K562 (cell line): ENCODE data around the gene DIP2C. TPM values are rescaled to one million over a fixed set of nuclear protein-coding genes. Genes with fewer than 3 reads are reported as not detected.

Experiments used
- ATAC-seq: fragments of 200-7000 bp; cut with Tn5 transposase; 3 replicates; pipeline ENCODE4 v1.9.1; 2020; ENCODE audit warnings: moderate library complexity
- BruUV-seq: library from RNA; stranded (reverse); fragments of 400-500 nt; replicated peaks from 2 replicates; lab custom pipeline; 2021; lab: Mats Ljungman, UMichigan
- CTCF ChIA-PET: fragments of 300-600 bp; formaldehyde crosslinking; extraction: SDS; loops from one replicate; lab custom pipeline; 2021; ENCODE audit warnings: low intra/inter-chr PET ratio; lab: Yijun Ruan, JAX
- POLR2A ChIA-PET: fragments of 300-600, 350-650 bp; sonication (Branson Sonifier 250); formaldehyde crosslinking; extraction: SDS; loops from one replicate; lab custom pipeline; 2021; ENCODE audit warnings: antibody characterized with exemption, inconsistent platforms; lab: Yijun Ruan, JAX
- DNase-seq, 4 experiments: peaks; one replicate each; pipeline versions ENCODE4 v3.0.0 to v3.0.0-alpha.2; 2011 to 2018; ENCODE audit warnings: low spot score in 3 of 4, mixed read lengths in 3 of 4; ENCODE audit errors: extremely low read depth in 1 of 4
- FAIRE-seq: peaks from 2 replicates; lab custom pipeline; 2011; peaks lifted over from hg19 to GRCh38; lab: Jason Lieb, UNC
- H2AFZ ChIP-seq: 2 replicates; pipeline ENCODE4 v1.6.0; 2011; ENCODE audit warnings: low read depth, low read length, control low read depth, inconsistent platforms
- H3K27ac ChIP-seq: fragments of 200-600 bp; 3 replicates; pipeline ENCODE4 v1.8.0; 2011; ENCODE audit warnings: low read depth, mild to moderate bottlenecking, control low read depth, inconsistent platforms, low read length, moderate library complexity, mixed read lengths; ENCODE audit errors: extremely low read depth
- H3K27me3 ChIP-seq, 2 experiments: fragments of 300-600 bp in 1 of 2; 2 replicates in 1 of 2; 3 replicates in 1 of 2; pipeline versions ENCODE4 v1.6.0 to v1.8.0; 2011; ENCODE audit warnings: inconsistent platforms in 2 of 2, low read length in 2 of 2, mild to moderate bottlenecking in 1 of 2, mixed read lengths in 1 of 2, moderate library complexity in 1 of 2; ENCODE audit not compliant: control insufficient read depth in 2 of 2, insufficient read depth in 2 of 2
- H3K36me3 ChIP-seq: fragments of 300-600 bp; 3 replicates; pipeline ENCODE4 v1.8.0; 2011; ENCODE audit warnings: mild to moderate bottlenecking, low read length, inconsistent platforms; ENCODE audit not compliant: control insufficient read depth, insufficient read depth
- H3K4me1 ChIP-seq, 2 experiments: fragments of 200-600 bp in 1 of 2; replicated peaks in 1 of 2; 2 replicates in 1 of 2; 3 replicates in 1 of 2; pipeline versions ENCODE4 v1.5.1 to v1.8.0; 2011; ENCODE audit warnings: inconsistent platforms in 2 of 2, low read length in 2 of 2, mild to moderate bottlenecking in 1 of 2, mixed read lengths in 1 of 2, moderate library complexity in 1 of 2; ENCODE audit not compliant: control insufficient read depth in 2 of 2, insufficient read depth in 2 of 2
- H3K4me2 ChIP-seq: 2 replicates; pipeline ENCODE4 v1.6.1; 2011; ENCODE audit warnings: low read length, control low read depth, inconsistent platforms, mixed read lengths; ENCODE audit not compliant: insufficient read depth
- H3K4me3 ChIP-seq: fragments of 200-600 bp; sonication (generic), shearing (Covaris generic); 2 replicates; pipeline ENCODE4 v1.5.1; 2016; ENCODE audit warnings: control low read depth, inconsistent platforms
- H3K79me2 ChIP-seq: fragments of 200-600 bp; 3 replicates; pipeline ENCODE4 v1.8.0; 2011; ENCODE audit warnings: low read length, inconsistent platforms; ENCODE audit not compliant: control insufficient read depth, insufficient read depth
- H3K9ac ChIP-seq, 2 experiments: 2 replicates each; pipeline versions ENCODE4 v1.6.0 to v1.6.1; 2011; ENCODE audit warnings: low read depth in 2 of 2, low read length in 2 of 2, control low read depth in 1 of 2, inconsistent platforms in 1 of 2, mild to moderate bottlenecking in 1 of 2, mixed read lengths in 1 of 2; ENCODE audit not compliant: insufficient read depth in 1 of 2
- H3K9me1 ChIP-seq: one replicate; pipeline ENCODE4 v1.6.0; 2011; ENCODE audit warnings: inconsistent platforms, mild to moderate bottlenecking, low read length, moderate library complexity; ENCODE audit not compliant: control insufficient read depth, insufficient read depth
- H3K9me3 ChIP-seq: replicated peaks from 2 replicates; pipeline ENCODE4 v1.5.1; 2011; ENCODE audit warnings: low read depth, low read length, inconsistent platforms; ENCODE audit not compliant: control insufficient read depth, insufficient read depth
- H4K20me1 ChIP-seq: replicated peaks from 2 replicates; pipeline ENCODE4 v1.6.1; 2011; ENCODE audit warnings: low read length, inconsistent platforms, mixed read lengths; ENCODE audit not compliant: control insufficient read depth, insufficient read depth
- CREM ChIP-seq: IDR thresholded peaks from 2 replicates; pipeline ENCODE4 v1.6.1; 2014; ENCODE audit warnings: antibody characterized with exemption, low read depth
- ERF ChIP-seq: fragments of 450-650 bp; formaldehyde crosslinking; IDR thresholded peaks from 2 replicates; pipeline ENCODE4 v1.4.0; 2020; ENCODE audit warnings: mild to moderate bottlenecking, mixed read lengths
- HDGF ChIP-seq: fragments of 450-650 bp; IDR thresholded peaks from 2 replicates; pipeline ENCODE4 v1.6.1; 2016
- KDM5B ChIP-seq: fragments of 200-600 bp; sonication (generic); IDR thresholded peaks from 2 replicates; pipeline ENCODE4 v1.6.1; 2012; ENCODE audit warnings: low read depth, mild to moderate bottlenecking, moderate library complexity, low read length, control low read depth, inconsistent platforms; ENCODE audit not compliant: insufficient replicate concordance
- KLF13 ChIP-seq: fragments of 450-650 bp; IDR thresholded peaks from 2 replicates; pipeline ENCODE4 v1.6.1; 2016; ENCODE audit warnings: missing genetic modification characterization, low read depth, mild to moderate bottlenecking, missing compliant biosample characterization, moderate library complexity, borderline replicate concordance
- SUPT5H ChIP-seq: fragments of 450-650 bp; IDR thresholded peaks from 2 replicates; pipeline ENCODE4 v1.6.1; 2016
- TAF9B ChIP-seq: fragments of 450-650 bp; IDR thresholded peaks from 2 replicates; pipeline ENCODE4 v1.6.1; 2018; ENCODE audit warnings: mild to moderate bottlenecking; ENCODE audit not compliant: partially characterized antibody
- WHSC1 ChIP-seq: IDR thresholded peaks from one replicate; pipeline ENCODE4 v1.6.1; 2012; ENCODE audit warnings: low read length, control low read depth, inconsistent platforms
- ZBTB7A ChIP-seq: IDR thresholded peaks from 2 replicates; pipeline ENCODE4 v1.6.1; 2011; ENCODE audit warnings: low read depth, mild to moderate bottlenecking, low read length, moderate library complexity, borderline replicate concordance; ENCODE audit not compliant: control insufficient read depth
- ZNF785 ChIP-seq: fragments of 250-450 bp; sonication (Bioruptor Pico); IDR thresholded peaks from 2 replicates; pipeline ENCODE4 v1.4.0; 2020; ENCODE audit warnings: mild to moderate bottlenecking
- WGBS: fragments of 100-300 bp; shearing (Covaris generic); methylation state at CpG from one replicate; pipeline ENCODE4 v1.1.6; 2016; ENCODE audit warnings: low coverage, mixed read lengths; ENCODE audit not compliant: insufficient coverage; ENCODE audit errors: missing lambda C conversion rate; 5-methylcytosine and 5-hydroxymethylcytosine counted together
- in situ Hi-C: fragments of 300-500 bp; cut with MboI; formaldehyde crosslinking; loops from 4 replicates; pipeline ENCODE4 v1.15.0; 2018; ENCODE audit warnings: inconsistent platforms, mixed read lengths
- intact Hi-C: fragments of 100-400 bp; cut with micrococcal nuclease; formaldehyde crosslinking; loops from 2 replicates; pipeline ENCODE4 v1.14.2; 2022
- polyA plus RNA-seq, 8 experiments: library from polyadenylated mRNA; depleted of rRNA in 4 of 8; stranded (reverse) in 5 of 8; unstranded in 3 of 8; fragments of >200 nt; fragmentation: Nextera tagmentation in 2 of 8; fragmentation: Illumina TruSeq in 1 of 8; extraction: Ambion mirVana in 2 of 8; extraction: Trizol in 1 of 8; gene quantifications; 2 replicates each; pipeline versions ENCODE4 v1.2.1 to v1.2.3, GENCODE V29; 2011 to 2014; ENCODE audit warnings: inconsistent platforms in 1 of 8, missing spikeins in 1 of 8
- total RNA-seq, 7 experiments: library from RNA; depleted of rRNA in 6 of 7; stranded (reverse); fragments of >200 nt in 6 of 7; fragmentation: Illumina TruSeq in 2 of 7; extraction: Trizol in 2 of 7; gene quantifications; 2 replicates each; pipeline versions ENCODE4 v1.2.1 to v1.2.3, GENCODE V29; 2011 to 2021; ENCODE audit warnings: low replicate concordance in 1 of 7
- TF ChIP-seq, protein P1 (sequence below): fragments of 150-350 bp; IDR thresholded peaks from 2 replicates; pipeline ENCODE4 v1.6.1; 2014; ENCODE audit warnings: low read depth, mild to moderate bottlenecking, low read length, borderline replicate concordance
- TF ChIP-seq, protein P2 (sequence below): fragments of 450-650 bp; IDR thresholded peaks from 2 replicates; pipeline ENCODE4 v1.6.1; 2016
- TF ChIP-seq, protein P3 (sequence below): fragments of 450-650 bp; IDR thresholded peaks from 2 replicates; pipeline ENCODE4 v1.6.1; 2016; ENCODE audit warnings: low read depth, mild to moderate bottlenecking, moderate library complexity

DIP2C gene
- total and polyA plus RNA-seq, 9 of the 15 experiments (the other 6 are each of a cell fraction or from before 2014, with no cell fraction given): 0.01 TPM; not detected in 8

DNA sequence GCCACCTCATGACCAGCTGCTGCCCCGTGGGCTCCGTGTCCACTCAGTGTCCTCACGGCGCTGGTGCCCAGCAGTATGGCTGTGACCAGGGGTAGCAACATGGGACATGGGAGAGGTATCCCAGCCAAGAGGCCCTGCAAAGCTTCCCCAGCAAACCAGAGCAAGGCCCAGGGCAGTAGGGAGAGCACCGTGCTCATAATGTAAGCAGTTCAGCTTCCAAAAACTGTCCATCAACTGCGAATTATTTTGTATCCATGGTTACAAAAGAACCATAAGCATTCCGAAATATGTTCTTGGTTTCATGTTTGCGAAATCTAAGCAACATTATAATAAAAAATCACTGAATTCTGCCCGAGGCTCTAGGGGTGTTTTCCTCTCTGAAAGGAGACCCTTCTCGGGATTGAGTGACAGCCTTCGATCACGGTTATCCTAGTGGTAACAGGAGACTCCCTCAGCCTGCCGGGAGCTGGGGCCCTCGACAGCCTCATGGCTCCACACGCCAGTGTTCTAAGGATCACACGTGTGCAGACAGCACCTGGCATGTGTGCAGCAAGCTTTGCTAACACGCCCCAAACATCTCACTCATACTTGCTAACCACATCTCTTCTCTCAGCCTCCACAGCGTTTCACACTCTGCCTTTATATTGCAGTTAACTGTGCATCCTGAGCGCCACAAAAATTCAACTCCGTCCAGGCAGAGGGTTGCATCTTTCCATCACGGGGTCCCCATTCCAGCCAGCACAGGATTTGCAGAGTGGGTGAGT is 117.6 kb downstream of the DIP2C start:
- Histone ChIP-seq H2AFZ (no peak overlapping the region), H3K4me2 (no peak overlapping the region), H3K9ac (no peak overlapping the region), H3K27me3 (peaks cover 43 to 68% of the 10 kb centered on the region in 2 experiments), H3K4me1 (no peaks in the 10 kb centered on the region), H3K27ac (no peak overlapping the region), H3K9me1 (no peaks in the 10 kb centered on the region), H3K9me3 (no peaks in the 10 kb centered on the region), H3K4me3 (no peak overlapping the region), H4K20me1 (no peaks in the 10 kb centered on the region; the same call in 1 of the 2 replicates), H3K79me2 (no peaks in the 10 kb centered on the region), H3K36me3 (no peaks in the 10 kb centered on the region)
- TF ChIP-seq HDGF: no peak
- TF ChIP-seq SUPT5H: no peak
- no peak for TF ChIP-seq CREM
- TF ChIP-seq ERF (CRISPR knock-in tag): no peak
- TF ChIP-seq, protein P1, sequence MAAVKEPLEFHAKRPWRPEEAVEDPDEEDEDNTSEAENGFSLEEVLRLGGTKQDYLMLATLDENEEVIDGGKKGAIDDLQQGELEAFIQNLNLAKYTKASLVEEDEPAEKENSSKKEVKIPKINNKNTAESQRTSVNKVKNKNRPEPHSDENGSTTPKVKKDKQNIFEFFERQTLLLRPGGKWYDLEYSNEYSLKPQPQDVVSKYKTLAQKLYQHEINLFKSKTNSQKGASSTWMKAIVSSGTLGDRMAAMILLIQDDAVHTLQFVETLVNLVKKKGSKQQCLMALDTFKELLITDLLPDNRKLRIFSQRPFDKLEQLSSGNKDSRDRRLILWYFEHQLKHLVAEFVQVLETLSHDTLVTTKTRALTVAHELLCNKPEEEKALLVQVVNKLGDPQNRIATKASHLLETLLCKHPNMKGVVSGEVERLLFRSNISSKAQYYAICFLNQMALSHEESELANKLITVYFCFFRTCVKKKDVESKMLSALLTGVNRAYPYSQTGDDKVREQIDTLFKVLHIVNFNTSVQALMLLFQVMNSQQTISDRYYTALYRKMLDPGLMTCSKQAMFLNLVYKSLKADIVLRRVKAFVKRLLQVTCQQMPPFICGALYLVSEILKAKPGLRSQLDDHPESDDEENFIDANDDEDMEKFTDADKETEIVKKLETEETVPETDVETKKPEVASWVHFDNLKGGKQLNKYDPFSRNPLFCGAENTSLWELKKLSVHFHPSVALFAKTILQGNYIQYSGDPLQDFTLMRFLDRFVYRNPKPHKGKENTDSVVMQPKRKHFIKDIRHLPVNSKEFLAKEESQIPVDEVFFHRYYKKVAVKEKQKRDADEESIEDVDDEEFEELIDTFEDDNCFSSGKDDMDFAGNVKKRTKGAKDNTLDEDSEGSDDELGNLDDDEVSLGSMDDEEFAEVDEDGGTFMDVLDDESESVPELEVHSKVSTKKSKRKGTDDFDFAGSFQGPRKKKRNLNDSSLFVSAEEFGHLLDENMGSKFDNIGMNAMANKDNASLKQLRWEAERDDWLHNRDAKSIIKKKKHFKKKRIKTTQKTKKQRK: no peak
- TF ChIP-seq TAF9B: no peak
- no peak for TF ChIP-seq ZBTB7A
- no peak for TF ChIP-seq ZNF785 (CRISPR knock-in tag)
- TF ChIP-seq KLF13 (tag): no peak
- TF ChIP-seq WHSC1: no peak
- TF ChIP-seq KDM5B: no peak
- TF ChIP-seq, protein P2, sequence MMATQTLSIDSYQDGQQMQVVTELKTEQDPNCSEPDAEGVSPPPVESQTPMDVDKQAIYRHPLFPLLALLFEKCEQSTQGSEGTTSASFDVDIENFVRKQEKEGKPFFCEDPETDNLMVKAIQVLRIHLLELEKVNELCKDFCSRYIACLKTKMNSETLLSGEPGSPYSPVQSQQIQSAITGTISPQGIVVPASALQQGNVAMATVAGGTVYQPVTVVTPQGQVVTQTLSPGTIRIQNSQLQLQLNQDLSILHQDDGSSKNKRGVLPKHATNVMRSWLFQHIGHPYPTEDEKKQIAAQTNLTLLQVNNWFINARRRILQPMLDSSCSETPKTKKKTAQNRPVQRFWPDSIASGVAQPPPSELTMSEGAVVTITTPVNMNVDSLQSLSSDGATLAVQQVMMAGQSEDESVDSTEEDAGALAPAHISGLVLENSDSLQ: no peak
- TF ChIP-seq, protein P3, sequence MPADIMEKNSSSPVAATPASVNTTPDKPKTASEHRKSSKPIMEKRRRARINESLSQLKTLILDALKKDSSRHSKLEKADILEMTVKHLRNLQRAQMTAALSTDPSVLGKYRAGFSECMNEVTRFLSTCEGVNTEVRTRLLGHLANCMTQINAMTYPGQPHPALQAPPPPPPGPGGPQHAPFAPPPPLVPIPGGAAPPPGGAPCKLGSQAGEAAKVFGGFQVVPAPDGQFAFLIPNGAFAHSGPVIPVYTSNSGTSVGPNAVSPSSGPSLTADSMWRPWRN: no peak
- intact Hi-C loops (no loop called here), in situ Hi-C loops (loop anchor here (10.0 kb wide), 1 partner anchor 103 kb away; no protein-coding TSS in a partner anchor)
- no TSS peak for BruUV-seq
- ChIA-PET CTCF (no interaction called here), POLR2A (no interaction called here)
- WGBS: 1% methylated on average over 21 of the region's 21 CpGs
- no peak for ATAC-seq
- DNase-seq: no peak
- FAIRE-seq: no peak
